ACC112 (cell line): ENCODE data around the gene MC4R.

Experiments
- H2AFZ ChIP-seq: fragments of 200-600 bp; sonication (generic); one replicate; pipeline ENCODE4 v1.6.0; 2017; ENCODE audit warnings: antibody characterized with exemption, low read length; ENCODE audit not compliant: unreplicated experiment
- H3K27ac ChIP-seq: fragments of 200-600 bp; sonication (generic); 2 replicates; pipeline ENCODE4 v1.5.1; 2014; ENCODE audit warnings: low read depth, mild to moderate bottlenecking, antibody characterized with exemption, low read length, moderate library complexity
- H3K27me3 ChIP-seq: fragments of 200-600 bp; sonication (generic); 2 replicates; pipeline ENCODE4 v1.6.1; 2014; ENCODE audit warnings: mild to moderate bottlenecking, antibody characterized with exemption, low read length, moderate library complexity, mixed read lengths; ENCODE audit not compliant: insufficient read depth
- H3K36me3 ChIP-seq: fragments of 200-600 bp; sonication (generic); 2 replicates; pipeline ENCODE4 v1.6.1; 2016; ENCODE audit warnings: mild to moderate bottlenecking, antibody characterized with exemption, low read length, moderate library complexity, mixed read lengths; ENCODE audit not compliant: insufficient read depth
- H3K4me1 ChIP-seq: fragments of 200-600 bp; sonication (generic); one replicate; pipeline ENCODE4 v1.6.1; 2016; ENCODE audit warnings: low read length, mixed read lengths; ENCODE audit not compliant: insufficient read depth, unreplicated experiment, control insufficient read depth
- H3K4me3 ChIP-seq: fragments of 200-600 bp; sonication (generic); 2 replicates; pipeline ENCODE4 v1.5.1; 2014; ENCODE audit warnings: mild to moderate bottlenecking, low read depth, low read length
- H3K79me2 ChIP-seq: fragments of 200-600 bp; sonication (generic); one replicate; pipeline ENCODE4 v1.6.0; 2016; ENCODE audit warnings: low read length; ENCODE audit not compliant: control insufficient read depth, unreplicated experiment, insufficient read depth

Gene MC4R

DNA sequence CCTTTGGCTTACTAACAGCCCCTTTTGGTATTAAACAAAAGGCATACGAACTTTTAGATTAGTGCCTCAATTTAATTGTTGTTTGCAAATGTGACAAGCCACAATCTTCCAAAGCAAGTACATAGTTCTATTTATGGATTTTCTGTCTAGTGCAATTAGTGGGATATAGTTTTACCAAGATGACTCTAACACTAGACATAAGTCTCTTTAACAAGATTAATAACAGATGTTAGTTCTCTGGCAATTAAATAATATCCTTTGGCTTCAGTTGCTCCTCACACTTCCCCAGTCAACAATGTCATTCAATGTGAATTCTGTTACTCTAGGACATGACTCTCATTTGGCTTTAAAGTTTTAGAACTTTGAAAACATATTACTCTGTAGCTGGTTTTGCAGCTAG, 16.7 kb upstream of the MC4R start:
- H2AFZ ChIP-seq = no peak overlapping the region
- H3K4me1 ChIP-seq = no peaks in the 10 kb centered on the region
- no peak overlapping the region for H3K27ac ChIP-seq
- no peaks in the 10 kb centered on the region for H3K36me3 ChIP-seq
- H3K4me3 ChIP-seq = no peak overlapping the region
- no peaks in the 10 kb centered on the region for H3K79me2 ChIP-seq
- H3K27me3 ChIP-seq = no peaks in the 10 kb centered on the region

DNA sequence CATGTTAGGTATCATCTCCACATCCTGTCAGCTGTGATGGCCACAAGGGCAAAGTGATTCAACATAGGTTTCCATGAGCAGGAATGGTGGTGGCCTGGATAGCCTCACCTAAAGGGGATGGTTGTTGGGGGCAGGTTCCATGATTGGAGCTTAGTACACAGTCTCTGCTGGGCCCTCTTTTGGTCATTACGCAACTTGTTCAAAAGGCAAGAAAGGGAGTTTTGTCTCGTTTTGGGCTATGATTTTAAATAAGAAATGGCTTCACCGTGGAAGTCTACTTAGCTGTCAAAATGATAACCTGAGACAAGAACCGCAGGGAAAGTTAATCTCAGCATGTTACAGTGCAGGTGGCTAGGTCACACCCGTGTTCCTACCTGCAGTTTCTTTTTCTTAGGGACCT, 13.1 kb upstream of the MC4R start:
- H3K4me3 ChIP-seq = no peak overlapping the region
- no peaks in the 10 kb centered on the region for H3K79me2 ChIP-seq
- no peaks in the 10 kb centered on the region for H3K36me3 ChIP-seq
- H3K4me1 ChIP-seq = no peaks in the 10 kb centered on the region
- no peaks in the 10 kb centered on the region for H3K27me3 ChIP-seq
- no peak overlapping the region for H2AFZ ChIP-seq
- no peak overlapping the region for H3K27ac ChIP-seq

DNA sequence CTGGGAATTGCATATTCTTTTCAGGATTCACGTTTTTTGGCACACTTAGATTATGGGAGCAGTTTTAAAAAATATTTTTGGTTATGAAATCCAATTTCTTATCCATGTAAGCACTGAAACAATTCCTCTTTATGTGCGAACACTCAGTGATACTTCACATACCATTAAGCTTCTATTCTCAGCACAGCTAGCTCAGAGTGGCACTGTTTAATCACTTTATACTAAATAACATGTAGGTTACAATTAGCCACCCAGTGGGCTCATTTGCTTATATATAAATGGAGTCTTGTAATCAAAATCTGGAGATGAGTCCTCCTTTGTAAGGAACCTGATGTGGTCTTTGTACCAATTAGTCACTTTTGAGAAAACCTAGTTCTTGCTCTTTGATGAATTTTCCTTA, 11.3 kb upstream of the MC4R start:
- Histone ChIP-seq H3K4me1 (no peaks in the 10 kb centered on the region), H3K79me2 (no peaks in the 10 kb centered on the region), H3K36me3 (no peaks in the 10 kb centered on the region), H3K27me3 (no peaks in the 10 kb centered on the region), H2AFZ (no peak overlapping the region), H3K4me3 (no peak overlapping the region), H3K27ac (no peak overlapping the region)

DNA sequence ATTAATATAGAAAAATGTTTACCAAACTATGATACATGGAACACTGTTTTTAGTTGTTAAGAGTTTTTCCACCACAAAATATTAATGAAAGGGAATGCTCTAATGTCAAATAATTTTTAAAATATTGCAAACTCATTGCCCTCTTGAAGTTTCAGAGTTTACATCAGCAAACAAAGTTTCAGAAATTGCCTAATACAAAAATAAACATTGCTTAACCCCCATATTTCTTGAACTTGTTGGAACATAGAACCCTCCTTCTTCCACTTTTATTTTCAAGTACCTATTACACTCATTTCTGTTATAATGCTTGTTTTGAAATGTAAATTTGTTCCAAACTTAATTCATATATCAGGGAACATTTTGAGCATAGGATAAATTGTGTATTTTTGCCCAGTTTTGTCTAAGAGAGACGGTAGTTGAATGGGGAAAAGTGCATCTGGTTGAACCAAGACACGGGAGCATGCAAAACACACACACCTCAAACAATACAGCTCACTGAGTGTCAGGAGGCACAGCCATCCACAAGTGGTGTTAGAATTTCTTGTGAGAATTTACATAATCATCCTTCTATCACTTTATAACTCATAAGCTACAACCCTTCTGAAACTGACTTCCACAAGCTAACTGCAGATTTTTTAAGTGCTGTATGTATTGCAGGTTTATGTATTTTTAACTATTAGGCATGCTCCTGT, 5.3 kb upstream of the MC4R start:
- H3K36me3 ChIP-seq = no peaks in the 10 kb centered on the region
- no peaks in the 10 kb centered on the region for H3K27me3 ChIP-seq
- H3K79me2 ChIP-seq = no peaks in the 10 kb centered on the region
- peak overlapping the region; percentile 86 for H2AFZ ChIP-seq
- H3K27ac ChIP-seq = peak overlapping the region; percentile 23; the same call in 1 of the 2 replicates
- H3K4me3 ChIP-seq = peak overlapping the region; percentile 42; the same call in 1 of the 2 replicates
- peaks cover 5% of the 10 kb centered on the region for H3K4me1 ChIP-seq

DNA sequence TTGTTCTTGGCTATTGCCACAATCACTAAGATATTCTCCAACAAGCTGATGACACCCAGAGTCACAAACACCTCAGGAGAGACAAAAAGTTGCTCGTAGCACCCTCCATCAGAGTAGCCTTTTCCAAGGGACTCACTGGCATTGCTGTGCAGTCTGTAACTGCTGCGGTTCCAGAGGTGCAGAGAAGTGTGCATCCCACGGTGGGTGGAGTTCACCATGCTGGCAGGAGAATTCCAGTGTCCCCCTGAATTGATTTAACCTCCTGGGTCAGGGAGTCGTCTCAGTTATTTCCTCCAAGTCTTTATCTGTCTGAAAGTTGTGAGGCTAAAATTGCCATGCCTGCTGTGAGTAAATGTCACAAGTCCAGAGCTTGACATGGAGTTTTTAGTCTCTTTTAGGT, 443 bp downstream of the MC4R start:
- Histone ChIP-seq H2AFZ (peak overlapping the region; percentile 76), H3K4me3 (peak overlapping the region; percentile 74), H3K27ac (no peak overlapping the region), H3K27me3 (no peaks in the 10 kb centered on the region), H3K79me2 (no peaks in the 10 kb centered on the region), H3K4me1 (no peaks in the 10 kb centered on the region), H3K36me3 (no peaks in the 10 kb centered on the region)

DNA sequence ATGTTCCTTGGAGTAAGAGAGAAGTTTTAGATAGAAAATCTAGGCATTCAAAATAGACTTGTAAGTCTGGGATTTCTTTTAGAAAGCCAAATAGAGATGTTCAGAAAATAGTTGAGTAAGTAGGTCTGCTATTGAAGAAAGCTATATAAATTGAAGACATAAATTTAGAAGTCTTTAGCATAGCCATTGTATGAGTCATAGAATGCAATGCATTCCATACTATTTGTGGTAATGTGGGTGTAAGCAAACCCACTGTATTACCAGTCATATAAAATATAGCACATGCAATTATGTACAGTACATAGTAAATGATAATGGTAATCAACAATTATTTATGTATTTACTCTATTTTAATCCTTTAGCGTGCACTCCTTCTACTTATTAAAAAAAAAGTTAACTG, 14.1 kb downstream of the MC4R start:
- H3K4me3 ChIP-seq = no peak overlapping the region
- H3K27me3 ChIP-seq = no peaks in the 10 kb centered on the region
- no peak overlapping the region for H3K27ac ChIP-seq
- peaks cover 11% of the 10 kb centered on the region for H3K4me1 ChIP-seq
- H2AFZ ChIP-seq = no peak overlapping the region
- H3K79me2 ChIP-seq = no peaks in the 10 kb centered on the region
- H3K36me3 ChIP-seq = no peaks in the 10 kb centered on the region

DNA sequence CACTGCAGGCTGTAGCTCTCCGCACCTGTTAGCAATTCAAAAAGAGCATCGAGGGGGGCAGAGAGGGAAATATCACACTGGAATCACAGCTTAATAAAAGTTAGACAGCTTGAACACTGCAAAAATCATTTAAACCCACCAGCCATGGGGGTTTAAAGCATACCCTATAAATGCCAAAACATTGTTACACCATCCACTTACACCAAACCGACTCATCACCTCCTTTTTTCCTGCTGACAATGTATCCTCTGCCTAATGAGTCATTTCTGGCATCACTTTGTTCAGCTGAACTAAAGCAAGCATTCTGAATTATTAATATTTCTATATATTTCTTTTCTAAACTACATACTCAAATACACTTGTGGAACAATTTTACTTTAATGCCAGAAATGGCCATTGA, 21.6 kb downstream of the MC4R start:
- H3K27me3 ChIP-seq = no peaks in the 10 kb centered on the region
- H3K27ac ChIP-seq = no peak overlapping the region
- H3K79me2 ChIP-seq = no peaks in the 10 kb centered on the region
- no peak overlapping the region for H3K4me3 ChIP-seq
- no peaks in the 10 kb centered on the region for H3K4me1 ChIP-seq
- no peaks in the 10 kb centered on the region for H3K36me3 ChIP-seq
- H2AFZ ChIP-seq = no peak overlapping the region

DNA sequence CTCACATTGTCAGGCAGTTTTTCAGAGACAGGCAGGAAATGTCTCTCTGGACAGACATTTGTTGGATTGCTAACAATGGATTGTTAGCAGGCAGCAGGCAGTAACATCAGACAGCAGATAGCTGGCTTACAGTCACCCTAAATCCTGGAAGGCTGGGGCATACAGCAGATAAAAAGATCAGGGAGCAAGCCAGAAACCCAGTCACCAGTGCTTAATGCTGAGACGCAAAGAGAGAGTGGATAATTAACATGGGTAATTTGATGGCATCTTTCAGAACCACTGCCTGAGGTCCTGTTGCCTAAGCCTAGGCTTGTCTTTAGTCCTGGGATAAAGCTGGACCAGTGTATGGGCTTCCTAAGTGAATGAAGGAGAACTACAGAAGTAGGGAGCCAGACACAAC, 22.4 kb downstream of the MC4R start:
- no peak overlapping the region for H3K4me3 ChIP-seq
- H3K79me2 ChIP-seq = no peaks in the 10 kb centered on the region
- H3K27me3 ChIP-seq = no peaks in the 10 kb centered on the region
- no peaks in the 10 kb centered on the region for H3K4me1 ChIP-seq
- H3K36me3 ChIP-seq = no peaks in the 10 kb centered on the region
- H2AFZ ChIP-seq = no peak overlapping the region
- no peak overlapping the region for H3K27ac ChIP-seq

DNA sequence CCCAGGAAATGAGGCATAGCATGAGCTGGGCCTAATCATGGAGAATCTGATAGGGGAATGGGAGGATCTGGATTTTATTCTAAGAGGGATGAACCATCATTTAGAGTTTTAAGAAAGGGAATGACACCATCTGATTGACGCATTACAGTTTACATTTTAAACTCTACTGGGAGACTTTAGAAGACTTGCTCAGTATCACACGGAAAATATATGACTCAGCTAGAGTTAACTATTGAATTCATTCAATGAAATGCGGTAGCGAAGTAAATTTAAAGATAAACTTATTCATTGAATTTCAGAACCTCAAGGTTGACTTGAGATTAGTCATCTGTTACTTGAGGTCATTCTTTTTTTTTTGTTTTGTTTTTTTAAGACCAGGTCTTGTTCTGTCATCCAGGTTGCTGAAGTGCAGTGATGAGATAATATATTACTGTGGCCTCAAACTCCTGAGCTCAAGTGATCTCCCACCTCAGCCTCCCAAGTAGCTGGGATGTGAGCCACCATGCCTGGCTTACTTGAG, 25.0 kb downstream of the MC4R start:
- H3K4me1 ChIP-seq = no peaks in the 10 kb centered on the region
- H2AFZ ChIP-seq = no peak overlapping the region
- H3K27ac ChIP-seq = no peak overlapping the region
- H3K79me2 ChIP-seq = no peaks in the 10 kb centered on the region
- H3K36me3 ChIP-seq = no peaks in the 10 kb centered on the region
- H3K27me3 ChIP-seq = peaks cover 6% of the 10 kb centered on the region
- no peak overlapping the region for H3K4me3 ChIP-seq

DNA sequence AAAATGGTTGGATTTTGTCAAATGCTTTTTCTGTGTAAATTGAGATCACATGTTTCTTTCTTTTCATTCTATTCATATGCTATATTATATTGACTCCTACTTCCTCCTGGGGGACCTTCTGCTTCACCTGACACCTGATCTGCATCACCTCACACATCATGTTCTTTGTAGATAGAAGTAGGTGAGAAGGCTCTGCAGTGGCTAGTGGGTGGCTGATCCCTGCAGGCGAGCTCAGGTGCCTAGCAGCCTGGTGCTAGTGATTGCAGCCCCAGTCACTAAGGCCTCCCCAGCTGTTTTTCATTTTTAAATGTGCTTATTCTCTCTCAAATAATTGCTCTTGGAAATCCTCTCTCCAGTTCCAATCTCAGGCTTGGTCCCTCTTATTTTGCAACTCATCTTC, 33.6 kb downstream of the MC4R start:
- no peaks in the 10 kb centered on the region for H3K4me1 ChIP-seq
- H3K79me2 ChIP-seq = no peaks in the 10 kb centered on the region
- no peaks in the 10 kb centered on the region for H3K36me3 ChIP-seq
- H2AFZ ChIP-seq = no peak overlapping the region
- no peak overlapping the region for H3K27ac ChIP-seq
- H3K4me3 ChIP-seq = no peak overlapping the region
- H3K27me3 ChIP-seq = peaks cover 16% of the 10 kb centered on the region

DNA sequence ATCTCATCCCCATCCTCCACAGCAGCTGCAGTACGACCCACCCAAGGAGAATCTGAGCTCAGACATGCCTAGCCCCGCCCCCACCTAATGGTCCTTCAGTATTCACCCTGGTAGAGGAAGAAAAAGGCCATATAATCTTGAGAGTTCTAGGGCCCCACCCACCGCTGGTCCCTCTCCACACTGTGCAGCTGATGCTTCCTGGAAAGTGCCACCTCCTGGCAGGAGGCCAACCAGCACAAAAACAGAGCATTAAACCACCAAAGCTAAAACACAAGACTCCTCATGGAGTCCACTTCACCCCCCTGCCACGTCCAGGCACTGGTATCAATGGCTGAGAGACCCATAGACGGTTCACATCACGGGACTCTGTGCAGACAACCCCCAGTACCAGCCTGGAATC, 40.7 kb downstream of the MC4R start:
- peaks cover 6% of the 10 kb centered on the region; the same call in 1 of the 2 replicates for H3K27me3 ChIP-seq
- no peaks in the 10 kb centered on the region for H3K36me3 ChIP-seq
- H3K79me2 ChIP-seq = no peaks in the 10 kb centered on the region
- H3K27ac ChIP-seq = no peak overlapping the region
- H2AFZ ChIP-seq = no peak overlapping the region
- no peak overlapping the region for H3K4me3 ChIP-seq
- H3K4me1 ChIP-seq = no peaks in the 10 kb centered on the region
